CD4-positive, alpha-beta T cell treated with Interleukin-4 for 1 hour (primary cell): ENCODE data around the gene GOLGA8J.
"Not testable (repeated sequence)": the region's sequence is repeated elsewhere in the genome, so short reads cannot be mapped to it uniquely, and the experiment has no call there.

Experiments used
- DNase-seq, 2 donors: peaks; one replicate each; pipeline ENCODE4 v3.0.0-alpha.2; 2020 to 2022

GOLGA8J gene

GRCh38 chr15:30097827-30098226 is 15.1 kb downstream of the GOLGA8J start:
- DNase-seq = not testable (repeated sequence)

GRCh38 chr15:30102890-30103289 is 20.1 kb downstream of the GOLGA8J start:
- DNase-seq = not testable (repeated sequence)

- not testable (repeated sequence) for DNase-seq
Observed at GRCh38 chr15:30103941-30104507, 21.3 kb downstream of the GOLGA8J start.

GRCh38 chr15:30110591-30110990 is 27.8 kb downstream of the GOLGA8J start:
- not testable (repeated sequence) for DNase-seq

GRCh38 chr15:30130066-30130465 is 47.3 kb downstream of the GOLGA8J start:
- DNase-seq = peak in 1 of 2 donors; percentile 21

GRCh38 chr15:30134751-30135150 is 52.0 kb downstream of the GOLGA8J start, which contains the start of gene GOLGA8T:
GOLGA8T (plus strand) TSS chr15:30135051; CDS start chr15:30135149, 98 bp downstream.
- DNase-seq = not testable (repeated sequence)
